Measurements from ENCODE around the gene DCT. TPM values are rescaled to one million over a fixed set of nuclear protein-coding genes. Genes with fewer than 3 reads are reported as not detected.

DCT gene
- total and polyA plus RNA-seq, 8 donors: 0.06 to 0.83 (median 0.26) TPM

DNA sequence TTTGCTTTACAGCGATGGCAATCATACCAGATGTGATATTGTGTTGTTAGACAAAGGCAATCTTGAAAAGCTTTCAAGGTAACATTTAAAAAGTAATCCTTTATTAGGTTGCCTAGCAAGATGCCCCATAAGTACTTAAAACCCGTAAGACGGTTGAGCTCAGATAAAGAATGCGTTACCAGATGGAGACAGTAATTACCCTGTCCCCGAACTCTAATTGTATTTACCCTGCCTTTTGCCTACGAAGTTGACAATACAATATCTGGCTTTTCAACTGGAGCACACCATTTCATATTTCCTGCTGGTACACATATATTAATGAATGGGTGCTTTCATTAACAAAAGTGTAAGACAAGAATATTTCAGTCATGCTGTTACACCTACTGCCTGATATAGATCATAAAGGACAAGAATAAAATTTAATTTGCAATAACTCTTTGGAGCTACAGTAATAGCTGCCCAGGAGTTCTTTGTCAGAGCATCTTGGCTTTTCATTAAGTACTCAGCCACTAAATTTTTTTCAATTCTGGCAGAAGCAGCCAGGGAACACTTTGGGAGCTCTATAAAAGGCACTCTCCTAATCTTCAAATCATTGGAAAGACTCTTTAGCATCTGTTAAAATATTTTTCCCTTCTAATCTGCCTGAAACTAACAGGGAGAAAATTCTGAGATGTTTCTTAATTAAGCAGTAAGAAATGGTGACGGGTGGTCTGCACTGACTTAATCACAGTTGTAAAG is 63.8 kb downstream of the DCT start:
- intact Hi-C loops (cut with DNase I): no loop called here
- TF ChIP-seq, protein P1, sequence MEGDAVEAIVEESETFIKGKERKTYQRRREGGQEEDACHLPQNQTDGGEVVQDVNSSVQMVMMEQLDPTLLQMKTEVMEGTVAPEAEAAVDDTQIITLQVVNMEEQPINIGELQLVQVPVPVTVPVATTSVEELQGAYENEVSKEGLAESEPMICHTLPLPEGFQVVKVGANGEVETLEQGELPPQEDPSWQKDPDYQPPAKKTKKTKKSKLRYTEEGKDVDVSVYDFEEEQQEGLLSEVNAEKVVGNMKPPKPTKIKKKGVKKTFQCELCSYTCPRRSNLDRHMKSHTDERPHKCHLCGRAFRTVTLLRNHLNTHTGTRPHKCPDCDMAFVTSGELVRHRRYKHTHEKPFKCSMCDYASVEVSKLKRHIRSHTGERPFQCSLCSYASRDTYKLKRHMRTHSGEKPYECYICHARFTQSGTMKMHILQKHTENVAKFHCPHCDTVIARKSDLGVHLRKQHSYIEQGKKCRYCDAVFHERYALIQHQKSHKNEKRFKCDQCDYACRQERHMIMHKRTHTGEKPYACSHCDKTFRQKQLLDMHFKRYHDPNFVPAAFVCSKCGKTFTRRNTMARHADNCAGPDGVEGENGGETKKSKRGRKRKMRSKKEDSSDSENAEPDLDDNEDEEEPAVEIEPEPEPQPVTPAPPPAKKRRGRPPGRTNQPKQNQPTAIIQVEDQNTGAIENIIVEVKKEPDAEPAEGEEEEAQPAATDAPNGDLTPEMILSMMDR (IDR thresholded peaks at IDR 0.05): no peak
- Histone ChIP-seq H3K36me3 (no peaks in the 10 kb centered on the region), H3K4me3 (no peak overlapping the region), H3K27me3 (no peaks in the 10 kb centered on the region), H3K4me1 (no peaks in the 10 kb centered on the region), H3K27ac (no peak overlapping the region), H3K9me3 (no peaks in the 10 kb centered on the region)
- DNase-seq: no peak
- WGBS, 2 donors: 34 to 38% methylated on average over 7 of the region's 7 CpGs
- ATAC-seq: peak in 2 of 4 donors; percentile 62 to 73
- FAIRE-seq: no peak

DNA sequence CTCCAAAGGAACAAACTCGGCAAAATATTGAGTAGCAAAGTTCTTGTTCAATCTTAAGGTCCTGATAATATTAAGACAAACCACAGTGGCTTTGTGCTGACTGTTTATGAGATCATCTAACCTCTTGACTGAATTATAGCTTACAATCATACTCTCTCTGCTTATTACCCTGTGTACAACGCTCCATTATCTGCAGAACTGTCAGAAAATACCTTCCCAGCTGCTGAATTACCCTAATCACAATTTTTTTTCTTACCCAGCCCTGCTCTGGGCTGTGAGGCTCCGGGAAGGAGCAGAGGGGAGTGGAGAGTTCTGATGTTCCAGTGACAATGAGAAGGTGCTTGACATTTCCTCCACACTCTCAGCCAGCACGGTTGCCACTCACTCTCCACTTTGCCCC is 64.8 kb downstream of the DCT start:
- WGBS, 2 donors: 13 to 20% methylated on average over 4 of the region's 4 CpGs
- intact Hi-C loops (cut with DNase I): no loop called here
- FAIRE-seq (no peak), ATAC-seq (peak in 2 of 4 donors; percentile 30 to 47), DNase-seq (no peak)
- TF ChIP-seq, protein P1 (IDR thresholded peaks at IDR 0.05): no peak
- Histone ChIP-seq H3K4me1 (no peaks in the 10 kb centered on the region), H3K27me3 (no peaks in the 10 kb centered on the region), H3K27ac (no peak overlapping the region), H3K4me3 (no peak overlapping the region), H3K9me3 (no peaks in the 10 kb centered on the region), H3K36me3 (no peaks in the 10 kb centered on the region)

DNA sequence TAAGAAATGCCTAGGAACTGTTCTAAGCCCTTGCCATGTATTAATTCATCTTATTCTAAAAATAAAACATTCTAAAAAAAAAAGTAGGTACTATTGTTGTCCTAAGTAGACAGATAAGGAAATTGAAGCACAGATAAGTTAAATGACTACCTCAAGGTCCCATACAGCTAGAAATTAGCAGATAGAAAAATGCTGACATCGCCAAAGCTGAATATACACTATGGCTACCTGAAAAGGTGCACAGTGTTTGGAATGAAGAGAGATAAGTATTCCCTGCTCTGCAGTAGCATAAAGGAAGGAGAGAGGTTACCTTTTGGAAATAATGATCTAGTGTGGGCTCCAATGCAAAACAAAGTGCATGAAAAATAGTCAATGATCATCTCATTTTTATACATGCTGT is 65.3 kb downstream of the DCT start:
- no peak for DNase-seq
- Histone ChIP-seq H3K4me3 (no peak overlapping the region), H3K27me3 (no peaks in the 10 kb centered on the region), H3K9me3 (no peaks in the 10 kb centered on the region), H3K4me1 (no peaks in the 10 kb centered on the region), H3K27ac (no peak overlapping the region), H3K36me3 (no peaks in the 10 kb centered on the region)
- no peak for ATAC-seq
- TF ChIP-seq, protein P1 (IDR thresholded peaks at IDR 0.05): no peak
- no peak for FAIRE-seq
- 41 to 44% methylated on average over 1 of the region's 1 CpG for WGBS, 2 donors
- intact Hi-C loops (cut with DNase I): no loop called here

DNA sequence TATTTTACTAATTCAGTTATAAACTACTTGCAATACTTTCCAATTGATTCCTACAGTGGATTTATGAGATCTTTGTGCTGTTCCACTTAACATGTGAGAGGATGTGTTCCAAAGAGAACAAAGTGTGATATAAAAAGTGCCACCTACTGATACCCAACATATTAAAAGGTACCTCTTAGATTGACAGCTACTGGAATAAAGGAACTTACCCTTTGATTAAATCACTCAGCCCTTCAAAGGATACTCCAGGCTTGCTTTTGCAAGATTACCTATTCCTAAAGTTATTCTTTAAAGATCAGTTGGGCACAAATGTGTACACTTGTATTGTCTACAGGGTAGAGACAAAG is 65.9 kb downstream of the DCT start:
- H3K27me3 ChIP-seq: no peaks in the 10 kb centered on the region
- ATAC-seq (no peak), FAIRE-seq (no peak), DNase-seq (no peak)
- TF ChIP-seq, protein P1 (IDR thresholded peaks at IDR 0.05): no peak
- no peak overlapping the region for H3K4me3 ChIP-seq
- no peaks in the 10 kb centered on the region for H3K36me3 ChIP-seq
- intact Hi-C loops (cut with DNase I): no loop called here
- H3K27ac ChIP-seq: no peak overlapping the region
- no peaks in the 10 kb centered on the region for H3K4me1 ChIP-seq
- no peaks in the 10 kb centered on the region for H3K9me3 ChIP-seq

DNA sequence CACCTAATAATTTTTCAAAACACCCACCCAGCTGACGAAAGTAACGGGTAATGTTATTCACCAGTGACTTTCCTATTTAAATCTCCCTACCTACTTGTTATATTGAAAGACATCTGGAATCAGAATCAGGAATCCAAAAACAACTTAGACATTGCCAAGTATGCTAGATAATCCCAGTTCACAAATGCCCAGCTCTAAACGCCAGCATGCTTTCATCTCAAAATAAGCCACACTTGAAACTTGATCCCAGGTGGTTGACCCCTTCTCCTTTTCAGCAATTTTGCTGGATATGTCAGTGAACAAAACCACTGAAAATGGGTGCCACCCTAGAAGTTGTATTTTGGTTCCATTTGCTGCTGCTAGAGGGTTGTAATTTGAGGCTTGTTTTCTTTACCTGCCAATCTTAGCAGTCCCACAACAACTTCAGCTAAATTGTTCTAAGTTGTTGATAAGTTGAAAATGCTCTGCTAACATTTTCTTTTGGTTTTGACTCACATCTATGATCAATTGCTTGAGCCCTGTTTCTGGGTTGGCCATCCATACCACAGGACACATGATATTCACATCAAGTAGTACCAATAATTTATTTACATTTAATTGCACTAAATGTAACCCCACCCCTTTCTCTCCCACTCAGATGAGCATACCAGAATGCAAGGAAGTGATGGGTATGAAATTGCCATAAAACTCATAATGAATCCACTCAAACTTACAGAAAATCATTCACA is 66.4 kb downstream of the DCT start:
- Histone ChIP-seq H3K9me3 (no peaks in the 10 kb centered on the region), H3K4me1 (no peaks in the 10 kb centered on the region), H3K36me3 (no peaks in the 10 kb centered on the region), H3K27me3 (no peaks in the 10 kb centered on the region), H3K27ac (no peak overlapping the region), H3K4me3 (no peak overlapping the region)
- no peak for FAIRE-seq
- no peak for ATAC-seq
- DNase-seq: no peak
- TF ChIP-seq, protein P1 (IDR thresholded peaks at IDR 0.05): no peak
- 63 to 88% methylated on average over 3 of the region's 3 CpGs for WGBS, 2 donors
- intact Hi-C loops (cut with DNase I): no loop called here
